Measurements from ENCODE around the gene PTPRG.

PTPRG gene

DNA sequence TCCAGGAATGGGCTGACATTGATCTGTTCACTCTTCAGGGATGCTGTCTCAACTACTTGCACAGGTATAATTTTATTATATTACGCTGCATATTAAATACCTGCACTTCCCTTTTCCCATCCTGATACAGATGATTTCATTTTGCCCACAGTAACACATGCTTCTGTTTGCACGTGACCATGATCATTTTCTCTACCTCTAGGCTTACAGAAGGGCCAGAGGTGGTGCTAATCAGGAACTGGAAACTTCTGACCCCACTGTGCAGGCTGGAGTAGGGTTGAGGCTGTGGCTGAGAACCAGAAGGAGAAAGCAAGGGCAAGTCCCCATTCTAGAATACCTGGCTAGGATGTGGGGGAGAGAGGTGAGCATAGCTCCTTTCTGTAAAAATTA is 304.8 kb downstream of the PTPRG start:
- no peak overlapping the region for H3K27ac ChIP-seq
- TF ChIP-seq, protein P1, sequence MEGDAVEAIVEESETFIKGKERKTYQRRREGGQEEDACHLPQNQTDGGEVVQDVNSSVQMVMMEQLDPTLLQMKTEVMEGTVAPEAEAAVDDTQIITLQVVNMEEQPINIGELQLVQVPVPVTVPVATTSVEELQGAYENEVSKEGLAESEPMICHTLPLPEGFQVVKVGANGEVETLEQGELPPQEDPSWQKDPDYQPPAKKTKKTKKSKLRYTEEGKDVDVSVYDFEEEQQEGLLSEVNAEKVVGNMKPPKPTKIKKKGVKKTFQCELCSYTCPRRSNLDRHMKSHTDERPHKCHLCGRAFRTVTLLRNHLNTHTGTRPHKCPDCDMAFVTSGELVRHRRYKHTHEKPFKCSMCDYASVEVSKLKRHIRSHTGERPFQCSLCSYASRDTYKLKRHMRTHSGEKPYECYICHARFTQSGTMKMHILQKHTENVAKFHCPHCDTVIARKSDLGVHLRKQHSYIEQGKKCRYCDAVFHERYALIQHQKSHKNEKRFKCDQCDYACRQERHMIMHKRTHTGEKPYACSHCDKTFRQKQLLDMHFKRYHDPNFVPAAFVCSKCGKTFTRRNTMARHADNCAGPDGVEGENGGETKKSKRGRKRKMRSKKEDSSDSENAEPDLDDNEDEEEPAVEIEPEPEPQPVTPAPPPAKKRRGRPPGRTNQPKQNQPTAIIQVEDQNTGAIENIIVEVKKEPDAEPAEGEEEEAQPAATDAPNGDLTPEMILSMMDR (conservative IDR thresholded peaks at IDR 0.05): no peak

DNA sequence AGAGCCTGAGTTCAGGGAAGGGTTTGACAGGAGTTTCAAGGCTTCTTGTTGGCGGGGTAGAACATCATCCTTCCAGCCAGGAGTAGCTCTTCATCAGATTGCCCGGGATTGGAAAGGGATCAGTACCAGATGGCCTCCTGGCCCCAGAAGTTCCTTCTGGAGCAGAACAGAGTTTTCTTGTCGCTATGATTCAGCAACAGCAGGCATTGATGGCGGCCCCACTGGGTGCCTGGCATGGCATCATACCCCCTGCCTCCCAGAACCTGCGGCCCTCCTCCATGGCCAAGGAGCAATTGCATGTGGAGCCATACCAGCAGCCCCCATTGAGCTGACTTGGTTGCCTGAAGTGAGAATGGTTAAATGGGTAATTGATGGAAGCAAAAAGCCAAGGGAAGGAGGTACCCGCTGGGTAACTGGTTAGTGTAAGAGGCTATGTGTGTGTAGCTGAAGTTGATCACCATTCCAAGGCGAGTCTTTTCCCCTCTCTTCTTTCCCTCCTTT is 305.6 kb downstream of the PTPRG start:
- TF ChIP-seq, protein P1 (conservative IDR thresholded peaks at IDR 0.05): no peak
- no peak overlapping the region for H3K27ac ChIP-seq

DNA sequence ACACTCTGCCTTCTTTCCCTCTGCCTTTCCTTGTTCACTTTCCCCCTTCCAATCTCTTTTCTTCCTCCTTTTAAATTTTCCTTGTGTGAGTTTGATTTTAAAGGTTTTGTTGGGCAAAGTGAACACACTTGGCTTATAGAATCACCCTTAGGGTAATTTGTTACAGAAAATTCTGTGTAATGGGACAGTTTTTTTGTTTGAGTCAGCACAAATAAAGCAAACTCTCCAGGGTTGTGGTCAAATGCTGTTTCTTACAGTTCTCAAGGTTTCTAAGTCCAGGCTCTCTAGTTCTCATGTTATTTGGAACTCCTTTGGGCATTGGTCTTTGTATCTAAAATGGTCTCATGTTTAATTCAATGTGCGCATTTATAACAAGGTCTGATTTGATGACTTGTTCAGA is 307.1 kb downstream of the PTPRG start:
- TF ChIP-seq, protein P1 (conservative IDR thresholded peaks at IDR 0.05): no peak
- H3K27ac ChIP-seq: no peak overlapping the region

DNA sequence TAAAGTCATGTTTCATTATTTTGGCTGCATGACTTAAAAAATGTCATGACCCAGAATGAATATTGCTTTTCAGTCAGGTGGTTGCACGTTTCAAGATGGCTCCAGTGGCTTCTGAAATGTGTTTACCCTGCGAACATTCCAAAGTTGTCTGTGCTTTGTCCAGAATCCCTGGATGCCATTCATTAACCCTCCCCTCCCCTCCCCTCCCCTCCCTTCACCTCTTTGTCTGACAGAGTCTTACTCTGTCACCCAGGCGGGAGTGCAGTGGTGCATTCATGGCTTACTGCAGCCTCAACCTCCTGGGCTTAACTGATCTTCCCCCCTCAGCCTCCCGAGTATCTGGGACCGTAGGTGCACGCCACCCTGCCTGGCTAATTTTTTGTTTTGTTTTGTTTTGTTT is 308.0 kb downstream of the PTPRG start:
- TF ChIP-seq, protein P1 (conservative IDR thresholded peaks at IDR 0.05): no peak

DNA sequence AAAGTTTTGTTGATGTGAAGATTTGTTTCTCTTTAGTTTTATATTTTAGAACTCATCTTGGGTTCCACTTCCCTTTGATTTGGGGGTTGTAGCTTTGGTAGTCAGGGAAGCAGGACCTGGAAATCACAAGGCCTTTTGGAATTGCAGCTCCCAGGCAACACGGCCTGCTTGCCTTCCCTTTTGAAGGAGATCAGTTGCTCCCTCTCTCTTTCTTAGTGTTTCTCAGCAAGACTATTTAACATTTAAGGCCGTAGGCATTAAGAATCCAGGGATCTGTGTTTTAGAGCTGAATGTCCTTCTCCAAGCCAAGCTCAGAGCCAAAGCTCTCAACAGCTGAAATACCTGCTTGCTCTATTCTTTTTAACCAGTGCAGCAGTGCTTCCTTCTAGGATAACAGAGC is 310.3 kb downstream of the PTPRG start:
- H3K27ac ChIP-seq: no peak overlapping the region
- TF ChIP-seq, protein P1 (conservative IDR thresholded peaks at IDR 0.05): no peak

More for the DNA sequence above, 308.0 kb downstream of the PTPRG start:
- H3K27ac ChIP-seq: no peak overlapping the region

DNA sequence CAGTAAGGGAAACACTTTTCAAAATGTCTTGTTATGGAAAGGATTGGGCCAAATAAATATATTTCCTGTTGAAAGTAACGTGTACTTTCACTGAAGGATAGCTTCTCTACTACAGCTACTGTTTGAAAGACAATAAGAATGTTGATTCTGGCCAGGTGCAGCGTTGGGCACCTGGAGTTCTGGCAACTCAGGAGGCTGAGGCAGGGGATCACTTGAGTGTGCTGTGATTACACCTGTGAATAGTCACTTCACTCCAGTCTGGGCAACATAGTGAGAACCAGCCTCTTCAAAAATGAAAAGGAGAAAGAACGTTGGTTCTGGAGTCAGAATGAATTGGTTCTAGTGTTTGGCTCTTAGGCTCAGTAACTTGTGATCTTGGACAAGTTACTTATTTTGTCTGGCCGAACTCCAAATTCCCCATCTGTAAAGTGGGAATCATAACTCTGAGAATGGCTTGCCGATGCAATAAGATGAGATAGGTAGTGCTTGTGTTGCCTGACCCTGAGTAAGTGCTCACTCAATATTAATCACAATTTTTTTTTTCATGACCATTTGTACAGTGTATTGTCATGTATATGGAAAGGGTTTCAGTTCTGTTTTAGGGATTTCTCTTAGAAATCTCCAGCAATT is 310.8 kb downstream of the PTPRG start:
- H3K27ac ChIP-seq: no peak overlapping the region
- TF ChIP-seq, protein P1 (conservative IDR thresholded peaks at IDR 0.05): no peak

DNA sequence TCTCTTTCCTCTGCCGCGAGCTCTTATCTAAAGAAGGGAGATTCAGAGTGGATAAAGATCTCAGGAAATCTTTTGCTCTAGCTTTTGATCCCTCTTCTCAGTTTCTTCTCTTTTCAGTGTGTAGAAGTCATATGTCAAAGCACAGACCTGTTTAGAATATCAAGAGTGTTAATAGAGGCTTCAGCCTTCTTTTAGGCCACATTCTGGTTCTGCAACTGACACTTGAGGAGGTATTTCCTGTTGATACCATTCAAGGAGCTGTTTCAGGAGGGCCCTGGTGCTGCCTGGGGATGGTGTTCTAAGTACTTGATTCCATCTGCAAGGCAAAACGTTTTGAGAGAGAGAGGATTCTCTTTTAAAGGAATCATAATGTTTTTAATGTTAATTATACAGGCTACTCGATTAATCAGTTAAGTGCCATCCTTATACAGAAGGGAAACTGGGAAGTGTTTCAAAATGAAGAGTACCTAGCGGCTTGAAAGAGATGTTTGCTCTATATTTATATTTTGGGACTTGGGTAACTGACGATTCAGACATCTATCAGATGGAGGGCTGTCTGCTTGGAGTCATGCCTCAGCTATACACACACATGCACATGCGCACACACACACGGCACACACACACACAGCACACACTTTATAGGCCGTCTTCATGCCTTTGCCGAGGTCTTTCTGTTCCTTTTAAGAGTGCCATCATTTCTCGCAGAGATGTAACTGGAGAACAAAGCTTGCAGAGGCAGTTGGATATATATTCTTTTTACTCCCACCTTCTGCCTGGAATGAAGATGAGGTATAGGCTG is 313.9 kb downstream of the PTPRG start:
- TF ChIP-seq, protein P1 (conservative IDR thresholded peaks at IDR 0.05): no peak
- no peak overlapping the region for H3K27ac ChIP-seq

Measured in VCaP (cell line).